H1 (cell line): Measurements from ENCODE around the gene CCDC136. TPM values are rescaled to one million over a fixed set of nuclear protein-coding genes. Genes with fewer than 3 reads are reported as not detected.

Source experiments
- CTCF ChIA-PET: fragments of 300-600 bp; sonication (Branson Sonifier 250); formaldehyde crosslinking; loops from one replicate; lab custom pipeline; 2021; ENCODE audit not compliant: partially characterized antibody; lab: Charles Lee
- POLR2A ChIA-PET: fragments of 300-600 bp; sonication (Branson Sonifier 250); formaldehyde crosslinking; loops from one replicate; lab custom pipeline; 2021; ENCODE audit warnings: inconsistent platforms; ENCODE audit not compliant: partially characterized antibody; lab: Charles Lee
- DNase-seq, 2 experiments: peaks; one replicate each; pipeline versions ENCODE4 v3.0.0 to v3.0.0-alpha.2; 2010 to 2022; ENCODE audit warnings: low spot score in 2 of 2, low read depth in 1 of 2, mixed read lengths in 1 of 2
- FAIRE-seq: peaks from 2 replicates; lab custom pipeline; 2011; peaks lifted over from hg19 to GRCh38; lab: Jason Lieb, UNC
- H2AFZ ChIP-seq: 2 replicates; pipeline ENCODE4 v1.8.1; 2012; ENCODE audit warnings: low read length, inconsistent platforms
- H2AK5ac ChIP-seq: 2 replicates; pipeline ENCODE4 v1.6.1; 2013; ENCODE audit warnings: low read depth, low read length
- H2BK120ac ChIP-seq: replicated peaks from 2 replicates; pipeline ENCODE3; 2013; ENCODE audit warnings: low read depth, low read length, inconsistent platforms
- H2BK12ac ChIP-seq: 2 replicates; pipeline ENCODE4 v1.6.1; 2013; ENCODE audit warnings: low read depth, low read length
- H2BK15ac ChIP-seq: 2 replicates; pipeline ENCODE4 v1.6.1; 2013; ENCODE audit warnings: low read length
- H2BK20ac ChIP-seq: 2 replicates; pipeline ENCODE4 v1.6.1; 2013; ENCODE audit warnings: low read length
- H2BK5ac ChIP-seq: 2 replicates; pipeline ENCODE4 v1.6.1; 2013; ENCODE audit warnings: low read depth, low read length
- H3K14ac ChIP-seq: 2 replicates; pipeline ENCODE4 v1.6.1; 2013; ENCODE audit warnings: inconsistent platforms; ENCODE audit not compliant: insufficient read length
- H3K18ac ChIP-seq: 2 replicates; pipeline ENCODE4 v1.6.1; 2013; ENCODE audit warnings: low read length; ENCODE audit errors: extremely low read depth
- H3K23ac ChIP-seq: 2 replicates; pipeline ENCODE4 v1.6.1; 2013; ENCODE audit warnings: inconsistent platforms; ENCODE audit not compliant: insufficient read length
- H3K23me2 ChIP-seq: 2 replicates; pipeline ENCODE4 v1.6.1; 2013; ENCODE audit warnings: low read depth, low read length
- H3K27ac ChIP-seq: 2 replicates; pipeline ENCODE4 v1.6.1; 2011; ENCODE audit warnings: low read depth, low read length, inconsistent platforms
- H3K27me3 ChIP-seq, 4 experiments: replicated peaks in 1 of 4; 1 replicate in 1 of 4; 2 replicates in 3 of 4; pipeline versions ENCODE4 v1.6.1 to v1.8.1; 2011 to 2013; ENCODE audit warnings: low read length in 3 of 4, mild to moderate bottlenecking in 3 of 4, inconsistent platforms in 2 of 4, mixed read lengths in 2 of 4, moderate library complexity in 1 of 4; ENCODE audit not compliant: control insufficient read depth in 3 of 4, insufficient read depth in 3 of 4; ENCODE audit errors: extremely low read depth in 1 of 4
- H3K36me3 ChIP-seq, 4 experiments: 2 replicates each; pipeline versions ENCODE4 v1.6.1 to v1.8.1; 2011 to 2013; ENCODE audit warnings: mild to moderate bottlenecking in 4 of 4, low read length in 3 of 4, moderate library complexity in 2 of 4, control low read depth in 1 of 4, inconsistent platforms in 1 of 4; ENCODE audit not compliant: insufficient read depth in 4 of 4, control insufficient read depth in 2 of 4
- H3K4ac ChIP-seq: replicated peaks from 2 replicates; pipeline ENCODE3; 2013; ENCODE audit warnings: low read length, low read depth, mixed read lengths, inconsistent platforms; ENCODE audit not compliant: insufficient read length
- H3K4me1 ChIP-seq, 4 experiments: replicated peaks in 1 of 4; 1 replicate in 1 of 4; 2 replicates in 3 of 4; pipeline versions ENCODE4 v1.6.1 to v1.8.1; 2011 to 2013; ENCODE audit warnings: low read length in 3 of 4, inconsistent platforms in 2 of 4, mixed read lengths in 1 of 4; ENCODE audit not compliant: insufficient read depth in 4 of 4, control insufficient read depth in 3 of 4
- H3K4me2 ChIP-seq, 2 experiments: 2 replicates each; pipeline versions ENCODE4 v1.6.1 to v1.8.1; 2011 to 2013; ENCODE audit warnings: low read depth in 2 of 2, low read length in 2 of 2, control low read depth in 1 of 2, inconsistent platforms in 1 of 2, mild to moderate bottlenecking in 1 of 2; ENCODE audit not compliant: insufficient read depth in 1 of 2
- H3K4me3 ChIP-seq, 4 experiments: fragments of 200-600, 300-600 bp in 1 of 4; sonication (generic), shearing (Covaris generic), sonication (Bioruptor Twin) in 1 of 4; 2 replicates each; pipeline versions ENCODE4 v1.5.1 to v1.8.1; 2011 to 2016; ENCODE audit warnings: low read length in 4 of 4, low read depth in 3 of 4, control low read depth in 2 of 4, inconsistent platforms in 2 of 4, mild to moderate bottlenecking in 2 of 4, mixed read lengths in 1 of 4, moderate library complexity in 1 of 4; ENCODE audit not compliant: insufficient read depth in 2 of 4; ENCODE audit errors: extremely low read depth in 1 of 4
- H3K56ac ChIP-seq: replicated peaks from 2 replicates; pipeline ENCODE3; 2013; ENCODE audit warnings: low read depth, mild to moderate bottlenecking, mixed read lengths, low read length, inconsistent platforms; ENCODE audit not compliant: insufficient read length
- H3K79me1 ChIP-seq: 2 replicates; pipeline ENCODE4 v1.6.1; 2013; ENCODE audit warnings: low read depth, low read length, control low read depth
- H3K79me2 ChIP-seq, 2 experiments: 2 replicates each; pipeline versions ENCODE4 v1.6.1 to v1.8.1; 2012 to 2013; ENCODE audit warnings: low read length in 2 of 2, mild to moderate bottlenecking in 2 of 2, inconsistent platforms in 1 of 2; ENCODE audit not compliant: insufficient read depth in 2 of 2, control insufficient read depth in 1 of 2
- H3K9ac ChIP-seq, 4 experiments: replicated peaks in 1 of 4; 1 replicate in 1 of 4; 2 replicates in 3 of 4; pipeline versions ENCODE4 v1.6.1 to v1.8.1; 2011 to 2013; ENCODE audit warnings: low read depth in 3 of 4, low read length in 3 of 4, control low read depth in 2 of 4, mild to moderate bottlenecking in 2 of 4, moderate library complexity in 2 of 4, inconsistent platforms in 1 of 4; ENCODE audit errors: extremely low read depth in 1 of 4
- H3K9me3 ChIP-seq, 2 experiments: 2 replicates each; pipeline versions ENCODE4 v1.6.1 to v1.8.1; 2012 to 2013; ENCODE audit warnings: mild to moderate bottlenecking in 2 of 2, moderate library complexity in 2 of 2, control low read depth in 1 of 2, inconsistent platforms in 1 of 2, low read depth in 1 of 2, low read length in 1 of 2, mixed read lengths in 1 of 2; ENCODE audit not compliant: insufficient read depth in 2 of 2
- H4K20me1 ChIP-seq, 2 experiments: replicated peaks in 1 of 2; 2 replicates each; pipeline versions ENCODE3 to v1.8.1; 2011 to 2013; ENCODE audit warnings: inconsistent platforms in 2 of 2, low read length in 2 of 2, mild to moderate bottlenecking in 1 of 2; ENCODE audit not compliant: insufficient read depth in 2 of 2, control insufficient read depth in 1 of 2
- H4K5ac ChIP-seq: 2 replicates; pipeline ENCODE4 v1.6.1; 2013; ENCODE audit warnings: low read length, low read depth, mixed read lengths, inconsistent platforms; ENCODE audit not compliant: insufficient read length
- H4K8ac ChIP-seq: 2 replicates; pipeline ENCODE4 v1.8.0; 2013; ENCODE audit warnings: mild to moderate bottlenecking, moderate library complexity, low read length, inconsistent platforms; ENCODE audit not compliant: insufficient read depth; ENCODE audit errors: extremely low read depth
- H4K91ac ChIP-seq: replicated peaks from 2 replicates; pipeline ENCODE3; 2013; ENCODE audit warnings: low read length, mixed read lengths, inconsistent platforms; ENCODE audit not compliant: insufficient read length
- POLR2AphosphoS5 ChIP-seq: IDR thresholded peaks from 2 replicates; pipeline ENCODE4 v1.6.1; 2011; ENCODE audit warnings: low read depth, low read length
- TAF1 ChIP-seq: IDR thresholded peaks from 2 replicates; pipeline ENCODE4 v1.6.1; 2011; ENCODE audit warnings: mild to moderate bottlenecking, low read depth, low read length
- WGBS, 2 experiments: shearing (Covaris generic) in 1 of 2; methylation state at CpG; one replicate each; pipeline versions ENCODE4 v1.1.6 to v1.1.7; 2013 to 2015; ENCODE audit warnings: low lambda C conversion rate in 2 of 2, mixed read lengths in 2 of 2, inconsistent platforms in 1 of 2, low coverage in 1 of 2, missing lambda C conversion rate in 1 of 2; ENCODE audit not compliant: insufficient replicate concordance in 2 of 2, insufficient coverage in 1 of 2, insufficient read length in 1 of 2; ENCODE audit errors: extremely low coverage in 1 of 2, missing lambda C conversion rate in 1 of 2; 5-methylcytosine and 5-hydroxymethylcytosine counted together
- polyA plus RNA-seq, 7 experiments: library from polyadenylated mRNA; depleted of rRNA in 3 of 7; stranded (reverse) in 5 of 7; unstranded in 2 of 7; fragments of >200 nt in 5 of 7; fragments of 200-250 nt in 2 of 7; gene quantifications; 1 replicate in 5 of 7; 2 replicates in 1 of 7; 4 replicates in 1 of 7; pipeline versions ENCODE4 v1.2.1 to v1.2.3, GENCODE V29; 2011 to 2013; ENCODE audit warnings: missing spikeins in 2 of 7, mixed read lengths in 2 of 7
- total RNA-seq: library from RNA; stranded (reverse); fragmentation: NEBNext Ultra II Directional; extraction: Animal tissue kit (Norgen Biotek cat#: 25700); gene quantifications from 2 replicates; pipeline ENCODE4 v1.2.1, GENCODE V29; 2021

CCDC136 gene
- total and polyA plus RNA-seq, 2 of the 8 experiments (the other 6 are each of a cell fraction or from before 2014, with no cell fraction given): 35.6 to 47.7 TPM

DNA sequence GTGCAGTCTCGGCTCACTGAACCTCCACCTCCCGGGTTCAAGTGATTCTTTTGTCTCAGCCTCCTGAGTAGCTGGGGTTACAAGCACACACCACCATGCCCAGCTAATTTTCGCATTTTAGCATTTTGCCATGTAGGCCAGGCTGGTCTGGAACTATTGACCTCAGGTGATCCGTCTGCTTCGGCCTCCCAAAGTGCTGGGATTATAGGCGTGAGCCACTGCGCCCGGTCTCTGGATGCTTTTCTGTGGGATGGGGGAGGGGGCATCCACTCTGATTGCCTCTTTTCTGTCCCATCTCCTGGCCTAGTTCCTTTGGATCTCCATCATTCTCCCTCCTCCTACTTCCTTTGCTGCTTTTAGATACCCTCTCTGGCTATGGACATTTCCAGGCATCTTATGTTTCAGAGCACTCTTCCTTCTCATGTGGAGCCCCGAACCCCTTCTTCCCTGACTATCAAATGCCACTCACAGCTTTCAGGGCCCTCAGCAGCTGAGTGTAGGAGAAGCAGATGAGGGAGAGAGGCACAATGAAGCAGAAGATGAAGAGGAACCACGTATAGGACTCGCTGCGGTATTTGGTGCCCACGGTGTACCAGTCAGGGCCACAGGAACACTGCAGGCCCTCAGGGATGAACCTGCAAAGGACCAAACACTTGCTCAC is 17.6 kb upstream of the CCDC136 start:
- Histone ChIP-seq H3K4ac (no peak overlapping the region), H3K36me3 (peaks cover 8 to 42% (median 27%) of the 10 kb centered on the region in 4 experiments; a peak in 7 of 8 replicates), H3K9me3 (peaks cover 0 to 4% of the 10 kb centered on the region in 2 experiments; a peak in 2 of 4 replicates), H3K23me2 (no peaks in the 10 kb centered on the region), H2BK15ac (no peak overlapping the region), H3K56ac (no peak overlapping the region), H3K4me3 (no peak overlapping the region), H4K5ac (no peak overlapping the region), H3K79me1 (no peaks in the 10 kb centered on the region), H3K18ac (no peak overlapping the region), H3K14ac (no peak overlapping the region), H3K27ac (no peak overlapping the region), H4K20me1 (no peaks in the 10 kb centered on the region), H3K4me1 (no peaks in the 10 kb centered on the region), H2BK20ac (no peak overlapping the region), H2BK12ac (no peak overlapping the region), H4K91ac (no peak overlapping the region), H3K9ac (no peak overlapping the region), H2AFZ (no peak overlapping the region), H3K79me2 (no peaks in the 10 kb centered on the region), H4K8ac (no peak overlapping the region), H3K27me3 (no peaks in the 10 kb centered on the region), H2BK120ac (no peak overlapping the region), H2BK5ac (no peak overlapping the region), H3K4me2 (no peak overlapping the region), H2AK5ac (no peak overlapping the region), H3K23ac (no peak overlapping the region)
- WGBS, 2 experiments: 91% methylated on average over 13 of the region's 13 CpGs; no CpG with 5 or more reads in 1 of the 2 experiments
- FAIRE-seq: no peak
- no peak for TF ChIP-seq TAF1
- TF ChIP-seq POLR2AphosphoS5: 0 out of 2 replicates have a peak, but pooled peaks have one; percentile 1
- ChIA-PET POLR2A (interaction anchor here (0.8 to 2.8 kb wide), 7 partner anchors 8 to 75 kb away, joined by 3 to 14 read pairs (median 4); partner anchors contain the start of gene CALU), CTCF (interaction anchor here (4.1 kb wide), 1 partner anchor 107 kb away, joined by 12 read pairs; no protein-coding TSS in a partner anchor)
- DNase-seq: no peak
